HCT116 (cell line): ENCODE measurements around the gene CHADL. TPM values are rescaled to one million over a fixed set of nuclear protein-coding genes. Genes with fewer than 3 reads are reported as not detected.

Experiments
- ATAC-seq: fragments of 200-7000 bp; cut with Tn5 transposase; 2 replicates; pipeline ENCODE4 v1.9.1; 2020; ENCODE audit warnings: mild to moderate bottlenecking, moderate library complexity
- BruUV-seq: library from RNA; stranded (reverse); fragments of 400-500 nt; replicated peaks from 2 replicates; lab custom pipeline; 2021; lab: Mats Ljungman, UMichigan
- CTCF ChIA-PET: fragments of 300-600 bp; sonication (Branson Sonifier 250); formaldehyde crosslinking; loops from one replicate; lab custom pipeline; 2021; ENCODE audit warnings: antibody characterized with exemption; lab: Charles Lee
- POLR2A ChIA-PET: fragments of 300-600, 350-600 bp; sonication (Branson Sonifier 250); formaldehyde crosslinking; loops from one replicate; lab custom pipeline; 2021; ENCODE audit warnings: antibody characterized with exemption; lab: Charles Lee
- RAD21 ChIA-PET, 2 experiments: fragments of 300-600 bp; sonication (Branson Sonifier 250); formaldehyde crosslinking; loops; one replicate each; lab custom pipeline; 2023; ENCODE audit warnings: low total read pairs in 2 of 2; ENCODE audit not compliant: uncharacterized antibody in 2 of 2, unreplicated experiment in 2 of 2, low non-redundant PET in 1 of 2; lab: Charles Lee
- DNase-seq: peaks from one replicate; pipeline ENCODE4 v3.0.0-alpha.2; 2010; ENCODE audit warnings: low read depth, low spot score
- H2AFZ ChIP-seq: fragments of 200-600 bp; shearing (Covaris generic), sonication (generic); 2 replicates; pipeline ENCODE4 v1.6.1; 2017; ENCODE audit warnings: low read depth, mixed run types, mixed read lengths, antibody characterized with exemption, low read length; ENCODE audit not compliant: poor library complexity, severe bottlenecking
- H3K27ac ChIP-seq: 2 replicates; pipeline ENCODE4 v1.5.1; 2012; ENCODE audit warnings: low read depth, low read length
- H3K27me3 ChIP-seq: fragments of 200-600 bp; sonication (generic); 2 replicates; pipeline ENCODE4 v1.6.1; 2016; ENCODE audit warnings: mixed run types, low read length, mixed read lengths; ENCODE audit not compliant: insufficient read depth
- H3K36me3 ChIP-seq, 2 experiments: fragments of 200-500 bp in 1 of 2; fragments of 200-600 bp in 1 of 2; sonication (Bioruptor generic) in 1 of 2; sonication (generic) in 1 of 2; 2 replicates each; pipeline versions ENCODE4 v1.5.1 to v1.6.1; 2014 to 2016; ENCODE audit warnings: low read length in 2 of 2, inconsistent platforms in 1 of 2, mixed read lengths in 1 of 2, mixed run types in 1 of 2; ENCODE audit not compliant: insufficient read depth in 2 of 2, control insufficient read depth in 1 of 2
- H3K4me1 ChIP-seq, 2 experiments: fragments of 200-600 bp in 1 of 2; sonication (generic) in 1 of 2; 2 replicates each; pipeline versions ENCODE4 v1.5.1 to v1.6.1; 2012 to 2017; ENCODE audit warnings: low read length in 2 of 2, inconsistent platforms in 1 of 2, mild to moderate bottlenecking in 1 of 2, mixed read lengths in 1 of 2, mixed run types in 1 of 2, moderate library complexity in 1 of 2; ENCODE audit not compliant: insufficient read depth in 2 of 2, control insufficient read depth in 1 of 2
- H3K4me2 ChIP-seq: fragments of 200-600 bp; sonication (generic); 2 replicates; pipeline ENCODE4 v1.6.1; 2017; ENCODE audit warnings: mixed run types, low read length, mixed read lengths
- H3K4me3 ChIP-seq, 2 experiments: fragments of 200-600 bp in 1 of 2; sonication (generic) in 1 of 2; replicated peaks in 1 of 2; 2 replicates each; pipeline ENCODE4 v1.5.1; 2011 to 2016; ENCODE audit warnings: low read length in 2 of 2, control low read depth in 1 of 2, low read depth in 1 of 2, mild to moderate bottlenecking in 1 of 2, mixed read lengths in 1 of 2, mixed run types in 1 of 2
- H3K79me2 ChIP-seq: fragments of 200-600 bp; sonication (generic); 2 replicates; pipeline ENCODE4 v1.6.1; 2017; ENCODE audit warnings: mild to moderate bottlenecking, mixed run types, low read length, moderate library complexity, mixed read lengths; ENCODE audit not compliant: insufficient read depth
- H3K9ac ChIP-seq: fragments of 200-600 bp; sonication (generic); 2 replicates; pipeline ENCODE4 v1.6.1; 2016; ENCODE audit warnings: low read length, mixed read lengths
- H3K9me2 ChIP-seq: fragments of 200-600 bp; sonication (generic), shearing (Covaris generic); 2 replicates; pipeline ENCODE4 v1.6.1; 2017; ENCODE audit warnings: mixed run types, mild to moderate bottlenecking, moderate library complexity; ENCODE audit not compliant: insufficient read depth
- H3K9me3 ChIP-seq, 2 experiments: fragments of 200-500 bp in 1 of 2; fragments of 200-600 bp in 1 of 2; sonication (Bioruptor generic) in 1 of 2; sonication (generic) in 1 of 2; 2 replicates each; pipeline ENCODE4 v1.6.1; 2014 to 2017; ENCODE audit warnings: low read length in 2 of 2, mixed read lengths in 2 of 2, inconsistent platforms in 1 of 2, low read depth in 1 of 2, mild to moderate bottlenecking in 1 of 2, mixed run types in 1 of 2, moderate library complexity in 1 of 2; ENCODE audit not compliant: control insufficient read depth in 1 of 2, insufficient read depth in 1 of 2
- H4K20me1 ChIP-seq: fragments of 200-600 bp; sonication (generic), shearing (Covaris generic); 2 replicates; pipeline ENCODE4 v1.6.1; 2017; ENCODE audit warnings: mixed run types, mild to moderate bottlenecking, moderate library complexity; ENCODE audit not compliant: insufficient read depth
- EZH2phosphoT487 ChIP-seq: fragments of 200-600 bp; IDR thresholded peaks from 2 replicates; pipeline ENCODE4 v1.6.1; 2018; ENCODE audit warnings: antibody characterized with exemption, borderline replicate concordance
- JUND ChIP-seq: IDR thresholded peaks from 2 replicates; pipeline ENCODE4 v1.6.1; 2012
- SIN3A ChIP-seq: IDR thresholded peaks from 2 replicates; pipeline ENCODE4 v1.6.1; 2012; ENCODE audit warnings: low read depth
- YY1 ChIP-seq: IDR thresholded peaks from 2 replicates; pipeline ENCODE4 v1.6.1; 2011; ENCODE audit warnings: low read length, low read depth, moderate library complexity, mild to moderate bottlenecking; ENCODE audit not compliant: insufficient replicate concordance; ENCODE audit errors: extremely low read depth
- intact Hi-C: fragments of 100-400 bp; cut with micrococcal nuclease; formaldehyde crosslinking; loops from 2 replicates; pipeline ENCODE4 v1.10.0; 2022
- total RNA-seq: library from RNA; stranded (reverse); gene quantifications from one replicate; pipeline ENCODE4 v1.2.1, GENCODE V29; 2021; ENCODE audit not compliant: unreplicated experiment
- TF ChIP-seq, protein P1 (sequence below): IDR thresholded peaks from 2 replicates; pipeline ENCODE4 v1.6.1; 2012; ENCODE audit warnings: low read depth

Gene CHADL
- total RNA-seq, 1 experiment from 2014 or later = 0.47 TPM

GRCh38 chr22:41263704-41264103 lies 23.0 kb upstream of the CHADL start:
- Histone ChIP-seq H3K79me2 (peaks cover 73% of the 10 kb centered on the region; the same call in 1 of the 2 replicates), H3K4me3 (no peak overlapping the region), H2AFZ (no peak overlapping the region), H3K9ac (no peak overlapping the region), H3K9me3 (no peaks in the 10 kb centered on the region)
- ATAC-seq = no peak; the same call in 1 of the 2 replicates
- intact Hi-C loops = no loop called here
- ChIA-PET RAD21 (no interaction called here), POLR2A (interaction anchor here (1.1 kb wide), 1 partner anchor 11 kb away, joined by 3 read pairs; no protein-coding TSS in a partner anchor)
- TF ChIP-seq SIN3A (no peak), YY1 (no peak)
- TF ChIP-seq, protein P1, sequence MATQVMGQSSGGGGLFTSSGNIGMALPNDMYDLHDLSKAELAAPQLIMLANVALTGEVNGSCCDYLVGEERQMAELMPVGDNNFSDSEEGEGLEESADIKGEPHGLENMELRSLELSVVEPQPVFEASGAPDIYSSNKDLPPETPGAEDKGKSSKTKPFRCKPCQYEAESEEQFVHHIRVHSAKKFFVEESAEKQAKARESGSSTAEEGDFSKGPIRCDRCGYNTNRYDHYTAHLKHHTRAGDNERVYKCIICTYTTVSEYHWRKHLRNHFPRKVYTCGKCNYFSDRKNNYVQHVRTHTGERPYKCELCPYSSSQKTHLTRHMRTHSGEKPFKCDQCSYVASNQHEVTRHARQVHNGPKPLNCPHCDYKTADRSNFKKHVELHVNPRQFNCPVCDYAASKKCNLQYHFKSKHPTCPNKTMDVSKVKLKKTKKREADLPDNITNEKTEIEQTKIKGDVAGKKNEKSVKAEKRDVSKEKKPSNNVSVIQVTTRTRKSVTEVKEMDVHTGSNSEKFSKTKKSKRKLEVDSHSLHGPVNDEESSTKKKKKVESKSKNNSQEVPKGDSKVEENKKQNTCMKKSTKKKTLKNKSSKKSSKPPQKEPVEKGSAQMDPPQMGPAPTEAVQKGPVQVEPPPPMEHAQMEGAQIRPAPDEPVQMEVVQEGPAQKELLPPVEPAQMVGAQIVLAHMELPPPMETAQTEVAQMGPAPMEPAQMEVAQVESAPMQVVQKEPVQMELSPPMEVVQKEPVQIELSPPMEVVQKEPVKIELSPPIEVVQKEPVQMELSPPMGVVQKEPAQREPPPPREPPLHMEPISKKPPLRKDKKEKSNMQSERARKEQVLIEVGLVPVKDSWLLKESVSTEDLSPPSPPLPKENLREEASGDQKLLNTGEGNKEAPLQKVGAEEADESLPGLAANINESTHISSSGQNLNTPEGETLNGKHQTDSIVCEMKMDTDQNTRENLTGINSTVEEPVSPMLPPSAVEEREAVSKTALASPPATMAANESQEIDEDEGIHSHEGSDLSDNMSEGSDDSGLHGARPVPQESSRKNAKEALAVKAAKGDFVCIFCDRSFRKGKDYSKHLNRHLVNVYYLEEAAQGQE = no peak
- TF ChIP-seq, all 23 proteins: peak for 0
- no peaks in the 10 kb centered on the region for H3K9me2 ChIP-seq
- no peaks in the 10 kb centered on the region for H3K4me1 ChIP-seq
- DNase-seq = no peak
- no peak overlapping the region for H3K27ac ChIP-seq
- BruUV-seq = no TSS peak
- H3K4me2 ChIP-seq = no peak overlapping the region
- no peaks in the 10 kb centered on the region for H4K20me1 ChIP-seq
- CTCF ChIA-PET = interaction anchor here (1.1 kb wide), 1 partner anchor 254 kb away, joined by 3 read pairs; no protein-coding TSS in a partner anchor
- peaks cover 65 to 86% of the 10 kb centered on the region in 2 experiments for H3K36me3 ChIP-seq
- H3K27me3 ChIP-seq = no peaks in the 10 kb centered on the region

GRCh38 chr22:41262250-41262765 lies 21.6 kb upstream of the CHADL start:
- DNase-seq = no peak
- Histone ChIP-seq H3K9ac (no peak overlapping the region), H3K36me3 (peaks cover 64 to 81% of the 10 kb centered on the region in 2 experiments), H3K27me3 (no peaks in the 10 kb centered on the region), H4K20me1 (no peaks in the 10 kb centered on the region), H3K79me2 (peaks cover 64% of the 10 kb centered on the region; the same call in 1 of the 2 replicates), H3K9me3 (no peaks in the 10 kb centered on the region)
- no peak for ATAC-seq
- intact Hi-C loops = no loop called here
- no peak for TF ChIP-seq EZH2phosphoT487
- TF ChIP-seq, protein P1 = no peak
- TF ChIP-seq JUND = no peak
- TF ChIP-seq, all 23 proteins: peak for 0
- ChIA-PET POLR2A (no interaction called here), CTCF (interaction anchor here (1.4 kb wide), 1 partner anchor 340 kb away, joined by 3 read pairs; no protein-coding TSS in a partner anchor), RAD21 (no interaction called here)
- H2AFZ ChIP-seq = no peak overlapping the region
- no peak overlapping the region for H3K4me2 ChIP-seq
- BruUV-seq = no TSS peak
- no peak overlapping the region for H3K27ac ChIP-seq
- no peaks in the 10 kb centered on the region for H3K9me2 ChIP-seq
- H3K4me3 ChIP-seq = no peak overlapping the region
- no peaks in the 10 kb centered on the region for H3K4me1 ChIP-seq
